ENCODE data around the gene PIP5K1B.

The PIP5K1B gene

DNA sequence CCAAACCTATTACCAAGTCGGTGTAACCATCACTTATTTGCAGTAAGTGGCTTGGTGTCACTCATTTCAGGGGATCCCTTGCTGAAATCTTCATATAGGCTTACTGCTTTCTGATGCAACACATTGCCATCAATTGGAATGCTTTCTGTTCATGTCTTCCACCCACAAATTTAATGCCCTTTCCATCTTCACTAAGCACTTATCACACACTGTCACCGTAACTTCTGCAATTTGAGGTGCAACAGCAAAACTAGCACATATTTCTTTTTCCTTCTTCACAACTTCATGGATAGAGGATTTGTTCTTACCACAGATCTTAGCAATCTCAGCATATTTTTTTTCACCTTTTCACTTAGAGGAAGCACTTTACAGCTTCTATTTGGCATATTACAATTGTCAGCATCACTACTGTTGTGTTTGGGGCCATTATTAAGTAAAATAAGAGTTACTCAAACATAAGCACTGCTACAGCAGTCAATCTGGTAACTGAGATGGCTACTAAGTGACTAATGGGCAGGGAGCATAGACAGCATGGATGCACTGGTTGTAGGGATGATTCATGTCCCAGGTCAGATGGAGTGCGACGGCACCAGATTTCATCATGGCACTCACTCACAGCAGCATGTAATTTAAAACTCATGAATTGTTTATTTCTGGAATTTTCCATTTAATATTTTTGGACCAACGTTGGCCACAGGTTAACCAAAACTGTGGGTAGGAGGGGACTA, 70.1 kb downstream of the PIP5K1B start:
- H3K9me2 ChIP-seq (ENCODE audit: low read depth, low read length): no peaks in the 10 kb centered on the region
- peaks cover 8% of the 10 kb centered on the region for H3K4me1 ChIP-seq (ENCODE audit: insufficient read depth, low read length, severe bottlenecking)
- no peak overlapping the region for H3K4me3 ChIP-seq (ENCODE audit: low read depth, low read length, poor library complexity, severe bottlenecking)
- H3K27me3 ChIP-seq (ENCODE audit: insufficient read depth, low read length): no peaks in the 10 kb centered on the region
- no peaks in the 10 kb centered on the region for H4K20me1 ChIP-seq (ENCODE audit: insufficient read depth, low read length)
- H3K36me3 ChIP-seq (ENCODE audit: insufficient read depth, low read length): no peaks in the 10 kb centered on the region
- H3K9me3 ChIP-seq (ENCODE audit: low read length): no peaks in the 10 kb centered on the region
- no peaks in the 10 kb centered on the region for H3F3A ChIP-seq (ENCODE audit: insufficient read depth, low read length)
- H3K27ac ChIP-seq (ENCODE audit: low read depth, low read length, poor library complexity, severe bottlenecking): no peak overlapping the region
- no peak overlapping the region for H2AFZ ChIP-seq (ENCODE audit: low read length)
- no peaks in the 10 kb centered on the region for H3K79me2 ChIP-seq (ENCODE audit: insufficient read depth, low read length)
- TF ChIP-seq EZH2 (IDR thresholded peaks at IDR 0.05; ENCODE audit: borderline replicate concordance, low read length): no peak
- TF ChIP-seq, protein P1, sequence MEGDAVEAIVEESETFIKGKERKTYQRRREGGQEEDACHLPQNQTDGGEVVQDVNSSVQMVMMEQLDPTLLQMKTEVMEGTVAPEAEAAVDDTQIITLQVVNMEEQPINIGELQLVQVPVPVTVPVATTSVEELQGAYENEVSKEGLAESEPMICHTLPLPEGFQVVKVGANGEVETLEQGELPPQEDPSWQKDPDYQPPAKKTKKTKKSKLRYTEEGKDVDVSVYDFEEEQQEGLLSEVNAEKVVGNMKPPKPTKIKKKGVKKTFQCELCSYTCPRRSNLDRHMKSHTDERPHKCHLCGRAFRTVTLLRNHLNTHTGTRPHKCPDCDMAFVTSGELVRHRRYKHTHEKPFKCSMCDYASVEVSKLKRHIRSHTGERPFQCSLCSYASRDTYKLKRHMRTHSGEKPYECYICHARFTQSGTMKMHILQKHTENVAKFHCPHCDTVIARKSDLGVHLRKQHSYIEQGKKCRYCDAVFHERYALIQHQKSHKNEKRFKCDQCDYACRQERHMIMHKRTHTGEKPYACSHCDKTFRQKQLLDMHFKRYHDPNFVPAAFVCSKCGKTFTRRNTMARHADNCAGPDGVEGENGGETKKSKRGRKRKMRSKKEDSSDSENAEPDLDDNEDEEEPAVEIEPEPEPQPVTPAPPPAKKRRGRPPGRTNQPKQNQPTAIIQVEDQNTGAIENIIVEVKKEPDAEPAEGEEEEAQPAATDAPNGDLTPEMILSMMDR (IDR thresholded peaks at IDR 0.05; ENCODE audit: low read length): no peak
- no peak overlapping the region for H3K4me2 ChIP-seq (ENCODE audit: low read length)
- H3K9ac ChIP-seq (ENCODE audit: low read length): no peak overlapping the region

DNA sequence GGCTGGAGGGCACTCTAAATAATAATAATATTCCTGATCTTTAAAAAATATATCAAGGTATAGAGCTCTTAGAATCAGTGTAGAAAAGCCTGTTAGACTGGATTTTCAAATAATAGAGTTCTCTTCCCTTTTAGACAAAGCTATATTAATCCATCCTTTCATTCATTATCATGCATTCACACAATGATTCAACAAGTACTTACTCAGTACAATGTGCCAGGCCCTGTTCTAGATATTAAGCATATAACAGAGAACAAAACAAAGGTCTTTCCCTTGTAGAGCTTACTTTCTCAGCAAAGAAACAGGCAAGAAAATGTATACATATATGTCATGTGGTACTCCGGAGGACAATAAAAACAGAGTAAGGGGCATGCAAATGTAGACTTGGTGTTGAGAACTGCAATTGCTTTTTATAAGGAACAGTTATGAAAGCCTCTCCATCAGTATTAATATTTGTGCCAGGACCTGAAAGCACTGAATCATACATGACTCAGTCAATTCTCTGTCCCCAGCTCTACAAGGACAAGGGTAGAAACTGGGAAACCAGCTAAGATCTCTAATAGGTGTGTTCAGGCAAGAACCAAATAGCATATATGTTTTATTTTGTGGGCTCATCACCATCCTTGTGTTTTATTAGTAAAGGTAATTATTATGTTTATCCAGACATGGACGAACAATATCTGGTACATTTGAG, 72.2 kb downstream of the PIP5K1B start:
- peaks cover 25% of the 10 kb centered on the region for H3K4me1 ChIP-seq (ENCODE audit: insufficient read depth, low read length, severe bottlenecking)
- H3K27me3 ChIP-seq (ENCODE audit: insufficient read depth, low read length): no peaks in the 10 kb centered on the region
- no peak overlapping the region for H3K4me2 ChIP-seq (ENCODE audit: low read length)
- H3K4me3 ChIP-seq (ENCODE audit: low read depth, low read length, poor library complexity, severe bottlenecking): no peak overlapping the region
- TF ChIP-seq, protein P1 (IDR thresholded peaks at IDR 0.05; ENCODE audit: low read length): no peak
- TF ChIP-seq EZH2 (IDR thresholded peaks at IDR 0.05; ENCODE audit: borderline replicate concordance, low read length): no peak
- no peaks in the 10 kb centered on the region for H3K36me3 ChIP-seq (ENCODE audit: insufficient read depth, low read length)
- H3K79me2 ChIP-seq (ENCODE audit: insufficient read depth, low read length): peaks cover 12% of the 10 kb centered on the region; the same call in 1 of the 2 replicates
- no peak overlapping the region for H2AFZ ChIP-seq (ENCODE audit: low read length)
- no peaks in the 10 kb centered on the region for H3F3A ChIP-seq (ENCODE audit: insufficient read depth, low read length)
- no peak overlapping the region for H3K9ac ChIP-seq (ENCODE audit: low read length)
- H3K27ac ChIP-seq (ENCODE audit: low read depth, low read length, poor library complexity, severe bottlenecking): no peak overlapping the region
- H4K20me1 ChIP-seq (ENCODE audit: insufficient read depth, low read length): no peaks in the 10 kb centered on the region
- no peaks in the 10 kb centered on the region for H3K9me2 ChIP-seq (ENCODE audit: low read depth, low read length)
- H3K9me3 ChIP-seq (ENCODE audit: low read length): no peaks in the 10 kb centered on the region

DNA sequence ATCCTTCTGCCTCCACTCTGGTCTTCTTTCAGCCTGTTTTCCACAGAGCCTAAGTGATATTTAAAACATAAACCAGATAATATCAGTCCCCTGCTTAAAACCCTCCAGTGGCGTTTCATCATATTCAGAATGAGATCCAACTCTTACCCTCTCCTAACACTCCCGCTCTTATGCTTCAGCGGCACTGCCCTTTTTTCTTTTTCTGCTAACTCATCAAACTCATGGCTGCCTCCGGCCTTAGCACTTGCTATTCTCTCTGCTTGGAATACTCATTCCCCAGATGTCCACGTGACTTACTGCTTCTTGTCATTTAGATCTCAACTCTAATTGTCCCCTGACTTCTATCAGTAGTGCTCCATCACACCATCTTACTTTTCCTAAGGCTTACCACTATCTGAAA, 73.6 kb downstream of the PIP5K1B start:
- Histone ChIP-seq H3K4me2 (ENCODE audit: low read length) (no peak overlapping the region), H3K79me2 (ENCODE audit: insufficient read depth, low read length) (peaks cover 12% of the 10 kb centered on the region; the same call in 1 of the 2 replicates), H3K36me3 (ENCODE audit: insufficient read depth, low read length) (0 out of 2 replicates have a peak, but pooled peaks cover 3% of the 10 kb centered on the region), H3K4me3 (ENCODE audit: low read depth, low read length, poor library complexity, severe bottlenecking) (no peak overlapping the region), H3K9ac (ENCODE audit: low read length) (no peak overlapping the region; the same call in 1 of the 2 replicates), H4K20me1 (ENCODE audit: insufficient read depth, low read length) (no peaks in the 10 kb centered on the region), H2AFZ (ENCODE audit: low read length) (no peak overlapping the region), H3K27ac (ENCODE audit: low read depth, low read length, poor library complexity, severe bottlenecking) (no peak overlapping the region), H3K9me3 (ENCODE audit: low read length) (no peaks in the 10 kb centered on the region), H3K9me2 (ENCODE audit: low read depth, low read length) (no peaks in the 10 kb centered on the region), H3F3A (ENCODE audit: insufficient read depth, low read length) (no peaks in the 10 kb centered on the region), H3K27me3 (ENCODE audit: insufficient read depth, low read length) (no peaks in the 10 kb centered on the region), H3K4me1 (ENCODE audit: insufficient read depth, low read length, severe bottlenecking) (peaks cover 39% of the 10 kb centered on the region)
- TF ChIP-seq, protein P1 (IDR thresholded peaks at IDR 0.05; ENCODE audit: low read length): no peak
- TF ChIP-seq EZH2 (IDR thresholded peaks at IDR 0.05; ENCODE audit: borderline replicate concordance, low read length): no peak
